ENCODE measurements around the gene SGF29.

Gene SGF29

DNA sequence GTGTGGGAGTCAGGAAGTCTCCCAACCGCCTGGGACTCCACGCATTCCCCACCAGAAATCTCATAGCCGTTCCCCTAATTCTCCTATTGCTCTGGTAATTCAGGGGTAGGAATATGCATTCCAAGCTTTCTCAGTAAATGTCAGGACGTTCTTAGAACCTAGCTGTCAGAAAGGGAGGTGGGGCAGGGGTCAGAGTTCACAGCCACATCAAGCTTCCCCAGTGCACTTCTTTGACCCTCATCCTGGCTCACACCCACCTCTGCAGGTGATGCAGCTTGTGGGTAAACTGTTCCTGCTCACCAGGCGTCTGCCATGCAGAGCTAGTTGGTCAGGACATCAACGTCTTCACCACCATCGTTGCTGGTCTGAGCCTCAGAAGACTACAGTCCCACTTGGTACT, 33.0 kb upstream of the SGF29 start:
- H3K27ac ChIP-seq (ENCODE audit: low read length), result no peak overlapping the region
- TF ChIP-seq EZH2 (optimal IDR thresholded peaks at IDR 0.05; ENCODE audit: low read depth, low read length), result no peak

DNA sequence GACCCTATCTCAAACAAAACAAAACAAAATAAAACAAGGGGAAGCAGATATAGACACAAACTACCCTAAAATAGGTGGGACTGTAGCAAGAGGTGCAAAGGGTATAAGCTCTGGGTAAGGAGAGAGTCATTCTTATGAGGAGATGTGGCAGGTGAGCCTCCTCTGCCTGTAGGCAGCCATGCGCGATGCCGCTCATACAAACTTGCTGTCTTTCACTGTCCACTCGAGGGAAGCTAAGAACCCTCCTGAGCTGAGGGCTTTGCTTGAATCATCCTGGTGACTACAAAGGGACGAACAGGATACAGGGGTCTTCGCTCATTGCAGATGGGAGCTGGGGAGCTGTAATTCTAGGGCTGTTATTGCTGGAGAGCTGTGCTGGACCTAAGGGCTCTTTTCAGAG, 32.3 kb upstream of the SGF29 start:
- Histone ChIP-seq H3K9me2 (replicated peaks; ENCODE audit: insufficient read depth, low read length) (no peaks in the 10 kb centered on the region), H3K27ac (ENCODE audit: low read length) (no peak overlapping the region), H3K4me2 (ENCODE audit: low read depth, low read length) (no peak overlapping the region), H3K36me3 (replicated peaks; ENCODE audit: insufficient read depth, low read length) (no peaks in the 10 kb centered on the region), H3F3A (ENCODE audit: insufficient read depth, low read length) (no peaks in the 10 kb centered on the region), H2AFZ (ENCODE audit: low read length) (no peak overlapping the region), H3K9me3 (replicated peaks; ENCODE audit: insufficient read depth, low read length) (no peaks in the 10 kb centered on the region), H3K4me3 (ENCODE audit: low read length) (no peak overlapping the region), H3K9ac (ENCODE audit: low read length) (no peak overlapping the region), H3K27me3 (replicated peaks; ENCODE audit: insufficient read depth, low read length) (no peaks in the 10 kb centered on the region), H4K20me1 (ENCODE audit: insufficient read depth, low read length) (no peaks in the 10 kb centered on the region), H3K4me1 (ENCODE audit: low read length) (no peaks in the 10 kb centered on the region), H3K79me2 (ENCODE audit: low read length) (no peaks in the 10 kb centered on the region)
- TF ChIP-seq, protein P1, sequence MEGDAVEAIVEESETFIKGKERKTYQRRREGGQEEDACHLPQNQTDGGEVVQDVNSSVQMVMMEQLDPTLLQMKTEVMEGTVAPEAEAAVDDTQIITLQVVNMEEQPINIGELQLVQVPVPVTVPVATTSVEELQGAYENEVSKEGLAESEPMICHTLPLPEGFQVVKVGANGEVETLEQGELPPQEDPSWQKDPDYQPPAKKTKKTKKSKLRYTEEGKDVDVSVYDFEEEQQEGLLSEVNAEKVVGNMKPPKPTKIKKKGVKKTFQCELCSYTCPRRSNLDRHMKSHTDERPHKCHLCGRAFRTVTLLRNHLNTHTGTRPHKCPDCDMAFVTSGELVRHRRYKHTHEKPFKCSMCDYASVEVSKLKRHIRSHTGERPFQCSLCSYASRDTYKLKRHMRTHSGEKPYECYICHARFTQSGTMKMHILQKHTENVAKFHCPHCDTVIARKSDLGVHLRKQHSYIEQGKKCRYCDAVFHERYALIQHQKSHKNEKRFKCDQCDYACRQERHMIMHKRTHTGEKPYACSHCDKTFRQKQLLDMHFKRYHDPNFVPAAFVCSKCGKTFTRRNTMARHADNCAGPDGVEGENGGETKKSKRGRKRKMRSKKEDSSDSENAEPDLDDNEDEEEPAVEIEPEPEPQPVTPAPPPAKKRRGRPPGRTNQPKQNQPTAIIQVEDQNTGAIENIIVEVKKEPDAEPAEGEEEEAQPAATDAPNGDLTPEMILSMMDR (IDR thresholded peaks at IDR 0.05; ENCODE audit: low read length), result no peak
- TF ChIP-seq EZH2phosphoT487 (IDR thresholded peaks at IDR 0.05; ENCODE audit: low read length) (no peak), EZH2 (optimal IDR thresholded peaks at IDR 0.05; ENCODE audit: low read depth, low read length) (no peak)
- no peak for DNase-seq

More for the DNA sequence above, 33.0 kb upstream of the SGF29 start:
- Histone ChIP-seq H4K20me1 (ENCODE audit: insufficient read depth, low read length) (no peaks in the 10 kb centered on the region), H3K27me3 (replicated peaks; ENCODE audit: insufficient read depth, low read length) (no peaks in the 10 kb centered on the region), H3K36me3 (replicated peaks; ENCODE audit: insufficient read depth, low read length) (no peaks in the 10 kb centered on the region), H3K9me2 (replicated peaks; ENCODE audit: insufficient read depth, low read length) (no peaks in the 10 kb centered on the region), H3K9ac (ENCODE audit: low read length) (no peak overlapping the region), H3K4me1 (ENCODE audit: low read length) (no peaks in the 10 kb centered on the region), H2AFZ (ENCODE audit: low read length) (no peak overlapping the region), H3K79me2 (ENCODE audit: low read length) (no peaks in the 10 kb centered on the region), H3K9me3 (replicated peaks; ENCODE audit: insufficient read depth, low read length) (no peaks in the 10 kb centered on the region), H3F3A (ENCODE audit: insufficient read depth, low read length) (no peaks in the 10 kb centered on the region), H3K4me2 (ENCODE audit: low read depth, low read length) (no peak overlapping the region), H3K4me3 (ENCODE audit: low read length) (no peak overlapping the region)
- no peak for DNase-seq

DNA sequence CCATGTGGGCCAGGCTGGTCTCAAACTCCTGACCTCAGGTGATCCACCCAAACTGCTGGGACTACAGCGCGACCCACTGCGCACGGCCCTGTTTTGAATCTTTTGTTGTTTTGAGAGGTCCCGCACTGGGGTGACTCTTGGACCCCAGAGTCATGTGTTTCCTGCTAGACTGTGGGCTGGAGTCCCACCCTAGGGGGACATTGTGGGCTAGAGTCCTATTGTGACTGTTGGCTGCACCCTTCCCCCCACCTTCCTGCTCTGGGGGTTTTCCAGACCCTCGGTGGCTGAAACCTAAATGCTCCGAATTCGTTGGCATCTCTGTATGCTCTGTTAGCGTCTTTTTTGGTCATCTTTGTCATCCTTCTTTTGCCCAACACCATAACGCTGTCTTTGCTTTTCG, 30.9 kb upstream of the SGF29 start:
- Histone ChIP-seq H3K36me3 (replicated peaks; ENCODE audit: insufficient read depth, low read length) (no peaks in the 10 kb centered on the region), H3K4me3 (ENCODE audit: low read length) (no peak overlapping the region), H3K9me2 (replicated peaks; ENCODE audit: insufficient read depth, low read length) (no peaks in the 10 kb centered on the region), H3F3A (ENCODE audit: insufficient read depth, low read length) (no peaks in the 10 kb centered on the region), H3K27me3 (replicated peaks; ENCODE audit: insufficient read depth, low read length) (no peaks in the 10 kb centered on the region), H3K79me2 (ENCODE audit: low read length) (no peaks in the 10 kb centered on the region), H3K4me2 (ENCODE audit: low read depth, low read length) (no peak overlapping the region), H4K20me1 (ENCODE audit: insufficient read depth, low read length) (no peaks in the 10 kb centered on the region), H3K27ac (ENCODE audit: low read length) (no peak overlapping the region), H3K9me3 (replicated peaks; ENCODE audit: insufficient read depth, low read length) (no peaks in the 10 kb centered on the region), H3K4me1 (ENCODE audit: low read length) (no peaks in the 10 kb centered on the region), H2AFZ (ENCODE audit: low read length) (no peak overlapping the region), H3K9ac (ENCODE audit: low read length) (no peak overlapping the region)
- no peak for DNase-seq
- TF ChIP-seq, protein P1 (IDR thresholded peaks at IDR 0.05; ENCODE audit: low read length), result no peak
- TF ChIP-seq EZH2 (optimal IDR thresholded peaks at IDR 0.05; ENCODE audit: low read depth, low read length), result no peak
- TF ChIP-seq EZH2phosphoT487 (IDR thresholded peaks at IDR 0.05; ENCODE audit: low read length), result no peak

DNA sequence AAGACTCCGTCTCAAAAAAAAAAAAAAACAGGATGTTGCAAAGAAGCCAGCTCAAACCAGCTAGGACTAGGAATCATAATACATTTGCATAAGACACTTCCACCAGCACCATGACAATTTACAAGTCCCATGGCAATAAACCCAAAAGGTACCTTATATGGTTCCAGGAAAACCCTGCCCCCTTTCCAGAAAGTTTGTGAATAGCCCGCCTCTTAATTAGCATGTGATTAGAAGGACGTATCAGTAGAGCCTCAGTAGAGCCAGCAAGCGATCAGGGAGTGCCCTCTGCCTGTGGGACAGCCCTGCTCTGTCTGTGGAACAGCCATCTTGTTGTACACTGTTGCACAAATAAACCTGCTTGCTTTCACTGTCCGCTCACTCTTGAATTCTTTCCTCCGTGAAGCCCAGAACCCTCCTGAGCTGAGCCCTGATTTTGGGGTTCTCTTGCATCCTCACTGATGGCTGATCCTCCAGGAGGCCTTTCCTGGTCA, 29.0 kb upstream of the SGF29 start:
- no peak overlapping the region for H3K27ac ChIP-seq (ENCODE audit: low read length)
- H3K27me3 ChIP-seq (replicated peaks; ENCODE audit: insufficient read depth, low read length), result no peaks in the 10 kb centered on the region
- H3K79me2 ChIP-seq (ENCODE audit: low read length), result no peaks in the 10 kb centered on the region
- no peaks in the 10 kb centered on the region for H3F3A ChIP-seq (ENCODE audit: insufficient read depth, low read length)
- H3K4me3 ChIP-seq (ENCODE audit: low read length), result no peak overlapping the region
- H3K9ac ChIP-seq (ENCODE audit: low read length), result no peak overlapping the region
- TF ChIP-seq, protein P1 (IDR thresholded peaks at IDR 0.05; ENCODE audit: low read length), result 0 out of 2 replicates have a peak, but pooled peaks have one; percentile 3
- TF ChIP-seq EZH2 (optimal IDR thresholded peaks at IDR 0.05; ENCODE audit: low read depth, low read length), result no peak
- no peak for DNase-seq
- H3K4me1 ChIP-seq (ENCODE audit: low read length), result no peaks in the 10 kb centered on the region
- H4K20me1 ChIP-seq (ENCODE audit: insufficient read depth, low read length), result no peaks in the 10 kb centered on the region
- H3K36me3 ChIP-seq (replicated peaks; ENCODE audit: insufficient read depth, low read length), result no peaks in the 10 kb centered on the region
- H2AFZ ChIP-seq (ENCODE audit: low read length), result no peak overlapping the region
- no peaks in the 10 kb centered on the region for H3K9me2 ChIP-seq (replicated peaks; ENCODE audit: insufficient read depth, low read length)
- no peaks in the 10 kb centered on the region for H3K9me3 ChIP-seq (replicated peaks; ENCODE audit: insufficient read depth, low read length)
- no peak overlapping the region for H3K4me2 ChIP-seq (ENCODE audit: low read depth, low read length)
